ENCODE data around the gene RNASEH2B. TPM values are rescaled to one million over a fixed set of nuclear protein-coding genes. Genes with fewer than 3 reads are reported as not detected.

Gene RNASEH2B
- total RNA-seq, 1 experiment from 2014 or later, result 54.3 TPM

GRCh38 chr13:50970956-50971355 is 61.4 kb downstream of the RNASEH2B start:
- Histone ChIP-seq H3K36me3 (no peaks in the 10 kb centered on the region), H3K4me1 (replicated peaks) (no peaks in the 10 kb centered on the region), H3K9me3 (replicated peaks) (no peaks in the 10 kb centered on the region), H3K27ac (no peak overlapping the region), H3K27me3 (replicated peaks) (no peaks in the 10 kb centered on the region), H3K4me3 (no peak overlapping the region)
- DNase-seq (ENCODE audit: low read depth in 1 of 2, low spot score in 2 of 2), result no peak

- no peaks in the 10 kb centered on the region for H3K9me3 ChIP-seq (replicated peaks)
- H3K27ac ChIP-seq, result no peak overlapping the region
Measured at GRCh38 chr13:50974268-50974667, 64.7 kb downstream of the RNASEH2B start.

GRCh38 chr13:50979187-50979586 is 69.6 kb downstream of the RNASEH2B start:
- no peak overlapping the region for H3K27ac ChIP-seq
- no peaks in the 10 kb centered on the region for H3K9me3 ChIP-seq (replicated peaks)
- DNase-seq (ENCODE audit: low read depth in 1 of 2, low spot score in 2 of 2), result no peak
- no peaks in the 10 kb centered on the region for H3K4me1 ChIP-seq (replicated peaks)
- no peak overlapping the region for H3K4me3 ChIP-seq
- no peaks in the 10 kb centered on the region for H3K27me3 ChIP-seq (replicated peaks)
- no peaks in the 10 kb centered on the region for H3K36me3 ChIP-seq

More at GRCh38 chr13:50974268-50974667, 64.7 kb downstream of the RNASEH2B start:
- no peaks in the 10 kb centered on the region for H3K36me3 ChIP-seq
- no peak for DNase-seq (ENCODE audit: low read depth in 1 of 2, low spot score in 2 of 2)
- no peak overlapping the region for H3K4me3 ChIP-seq
- no peaks in the 10 kb centered on the region for H3K27me3 ChIP-seq (replicated peaks)
- no peaks in the 10 kb centered on the region for H3K4me1 ChIP-seq (replicated peaks)

GRCh38 chr13:50981686-50982085 is 72.1 kb downstream of the RNASEH2B start:
- Histone ChIP-seq H3K9me3 (replicated peaks) (no peaks in the 10 kb centered on the region), H3K36me3 (no peaks in the 10 kb centered on the region), H3K4me1 (replicated peaks) (no peaks in the 10 kb centered on the region), H3K4me3 (no peak overlapping the region), H3K27ac (no peak overlapping the region), H3K27me3 (replicated peaks) (no peaks in the 10 kb centered on the region)
- DNase-seq (ENCODE audit: low read depth in 1 of 2, low spot score in 2 of 2), result no peak

- Histone ChIP-seq H3K27me3 (replicated peaks) (no peaks in the 10 kb centered on the region), H3K4me1 (replicated peaks) (no peaks in the 10 kb centered on the region), H3K27ac (no peak overlapping the region), H3K9me3 (replicated peaks) (no peaks in the 10 kb centered on the region), H3K36me3 (no peaks in the 10 kb centered on the region), H3K4me3 (no peak overlapping the region)
- DNase-seq (ENCODE audit: low read depth in 1 of 2, low spot score in 2 of 2), result no peak
Measured at GRCh38 chr13:50989476-50989875, 79.9 kb downstream of the RNASEH2B start.

GRCh38 chr13:50990065-50990817 is 80.7 kb downstream of the RNASEH2B start:
- no peak overlapping the region for H3K27ac ChIP-seq
- H3K27me3 ChIP-seq (replicated peaks), result no peaks in the 10 kb centered on the region
- no peak overlapping the region for H3K4me3 ChIP-seq

GRCh38 chr13:50990818-50991506 is 81.4 kb downstream of the RNASEH2B start:
- DNase-seq (ENCODE audit: low read depth in 1 of 2, low spot score in 2 of 2), result no peak
- Histone ChIP-seq H3K4me3 (no peak overlapping the region), H3K36me3 (no peaks in the 10 kb centered on the region), H3K27ac (no peak overlapping the region), H3K4me1 (replicated peaks) (no peaks in the 10 kb centered on the region), H3K27me3 (replicated peaks) (no peaks in the 10 kb centered on the region), H3K9me3 (replicated peaks) (no peaks in the 10 kb centered on the region)

More at GRCh38 chr13:50990065-50990817, 80.7 kb downstream of the RNASEH2B start:
- Histone ChIP-seq H3K4me1 (replicated peaks) (no peaks in the 10 kb centered on the region), H3K9me3 (replicated peaks) (no peaks in the 10 kb centered on the region), H3K36me3 (no peaks in the 10 kb centered on the region)
- no peak for DNase-seq (ENCODE audit: low read depth in 1 of 2, low spot score in 2 of 2)

- no peaks in the 10 kb centered on the region for H3K4me1 ChIP-seq (replicated peaks)
- H3K4me3 ChIP-seq, result no peak overlapping the region
- no peak overlapping the region for H3K27ac ChIP-seq
- no peak for DNase-seq (ENCODE audit: low read depth in 1 of 2, low spot score in 2 of 2)
- no peaks in the 10 kb centered on the region for H3K9me3 ChIP-seq (replicated peaks)
- H3K36me3 ChIP-seq, result no peaks in the 10 kb centered on the region
- H3K27me3 ChIP-seq (replicated peaks), result no peaks in the 10 kb centered on the region
Measured at GRCh38 chr13:50991579-50992521, 82.3 kb downstream of the RNASEH2B start.

GRCh38 chr13:50993371-50993770 is 83.8 kb downstream of the RNASEH2B start:
- Histone ChIP-seq H3K9me3 (replicated peaks) (no peaks in the 10 kb centered on the region), H3K4me3 (no peak overlapping the region), H3K4me1 (replicated peaks) (no peaks in the 10 kb centered on the region), H3K27ac (no peak overlapping the region), H3K36me3 (no peaks in the 10 kb centered on the region), H3K27me3 (replicated peaks) (no peaks in the 10 kb centered on the region)
- no peak for DNase-seq (ENCODE audit: low read depth in 1 of 2, low spot score in 2 of 2)

GRCh38 chr13:50993934-50994333 is 84.3 kb downstream of the RNASEH2B start:
- no peaks in the 10 kb centered on the region for H3K27me3 ChIP-seq (replicated peaks)
- no peak overlapping the region for H3K27ac ChIP-seq
- no peak for DNase-seq (ENCODE audit: low read depth in 1 of 2, low spot score in 2 of 2)
- no peaks in the 10 kb centered on the region for H3K36me3 ChIP-seq
- H3K4me1 ChIP-seq (replicated peaks), result no peaks in the 10 kb centered on the region
- H3K4me3 ChIP-seq, result no peak overlapping the region
- no peaks in the 10 kb centered on the region for H3K9me3 ChIP-seq (replicated peaks)

- Histone ChIP-seq H3K4me3 (no peak overlapping the region), H3K9me3 (replicated peaks) (no peaks in the 10 kb centered on the region), H3K27ac (no peak overlapping the region), H3K4me1 (replicated peaks) (no peaks in the 10 kb centered on the region), H3K27me3 (replicated peaks) (no peaks in the 10 kb centered on the region), H3K36me3 (no peaks in the 10 kb centered on the region)
- no peak for DNase-seq (ENCODE audit: low read depth in 1 of 2, low spot score in 2 of 2)
Measured at GRCh38 chr13:50994651-50995050, 85.1 kb downstream of the RNASEH2B start.

GRCh38 chr13:50995854-50996253 is 86.3 kb downstream of the RNASEH2B start:
- Histone ChIP-seq H3K4me1 (replicated peaks) (no peaks in the 10 kb centered on the region), H3K9me3 (replicated peaks) (no peaks in the 10 kb centered on the region), H3K27me3 (replicated peaks) (no peaks in the 10 kb centered on the region), H3K27ac (no peak overlapping the region), H3K36me3 (no peaks in the 10 kb centered on the region), H3K4me3 (no peak overlapping the region)
- DNase-seq (ENCODE audit: low read depth in 1 of 2, low spot score in 2 of 2), result no peak

GRCh38 chr13:50998326-50998725 is 88.7 kb downstream of the RNASEH2B start:
- H3K4me1 ChIP-seq (replicated peaks), result no peaks in the 10 kb centered on the region
- no peak overlapping the region for H3K4me3 ChIP-seq
- no peaks in the 10 kb centered on the region for H3K9me3 ChIP-seq (replicated peaks)
- no peaks in the 10 kb centered on the region for H3K27me3 ChIP-seq (replicated peaks)
- H3K36me3 ChIP-seq, result no peaks in the 10 kb centered on the region
- no peak overlapping the region for H3K27ac ChIP-seq
- DNase-seq (ENCODE audit: low read depth in 1 of 2, low spot score in 2 of 2), result no peak

All from SJSA1 (cell line).